HUES64 (cell line): ENCODE results near the gene SPTB.

Experiments
- H3K27ac ChIP-seq: 2 replicates; pipeline ENCODE4 v1.7.0; 2013; ENCODE audit warnings: low read depth, low read length, inconsistent platforms
- H3K27me3 ChIP-seq: 2 replicates; pipeline ENCODE4 v1.6.1; 2013; ENCODE audit warnings: mild to moderate bottlenecking, low read length; ENCODE audit not compliant: insufficient read depth
- H3K36me3 ChIP-seq: 2 replicates; pipeline ENCODE4 v1.6.1; 2013; ENCODE audit warnings: mild to moderate bottlenecking, low read length; ENCODE audit not compliant: insufficient read depth
- H3K4me1 ChIP-seq: 2 replicates; pipeline ENCODE4 v1.6.1; 2013; ENCODE audit warnings: mild to moderate bottlenecking, low read length, moderate library complexity; ENCODE audit not compliant: insufficient read depth
- H3K4me3 ChIP-seq: 2 replicates; pipeline ENCODE4 v1.5.1; 2013; ENCODE audit warnings: mild to moderate bottlenecking, low read length, moderate library complexity
- H3K9ac ChIP-seq: 2 replicates; pipeline ENCODE4 v1.6.1; 2013; ENCODE audit warnings: mild to moderate bottlenecking, low read depth, low read length
- H3K9me3 ChIP-seq: 2 replicates; pipeline ENCODE4 v1.6.1; 2013; ENCODE audit warnings: low read depth, low read length; ENCODE audit not compliant: insufficient read depth
- WGBS: fragments of 150-250, 120-280 bp; methylation state at CpG from one replicate; pipeline ENCODE4 v1.1.7; 2013; ENCODE audit warnings: missing lambda C conversion rate; 5-methylcytosine and 5-hydroxymethylcytosine counted together

Gene SPTB

DNA sequence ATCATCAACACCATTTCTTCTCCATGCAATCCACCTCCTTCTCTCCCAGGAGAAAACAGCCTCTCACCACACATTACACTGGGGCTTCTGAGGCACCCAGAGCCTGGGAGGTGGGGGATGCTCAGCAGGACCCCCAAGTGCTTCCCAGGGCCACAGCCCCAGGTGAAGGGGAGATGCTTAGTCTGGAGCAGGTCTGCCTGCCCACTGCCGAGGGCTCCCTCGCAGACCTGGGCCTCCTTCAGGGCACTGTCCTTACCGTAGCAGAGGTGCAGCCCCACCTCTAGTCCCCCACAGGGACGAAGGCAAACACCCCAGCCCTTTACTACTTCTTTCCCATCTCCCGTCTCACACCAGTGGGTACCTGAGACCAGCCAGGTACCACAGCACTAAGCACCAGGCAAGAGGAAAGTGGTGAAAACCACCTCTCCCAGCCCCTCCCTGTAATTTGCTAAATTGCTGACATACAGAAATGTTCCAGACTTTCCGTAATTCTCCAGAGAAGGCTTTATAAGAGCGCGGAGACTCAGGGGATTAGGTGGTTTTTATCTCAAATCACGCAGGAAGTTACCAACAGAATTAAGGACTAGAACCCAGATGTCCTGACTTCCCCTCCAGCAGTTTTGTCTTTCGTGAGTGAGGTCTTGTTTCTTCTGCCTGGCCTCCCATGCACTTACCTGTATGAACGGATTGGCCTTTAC, 116.5 kb downstream of the SPTB start:
- H3K4me1 ChIP-seq = peaks cover 21% of the 10 kb centered on the region
- H3K27ac ChIP-seq = no peak overlapping the region
- H3K27me3 ChIP-seq = peaks cover 5% of the 10 kb centered on the region; the same call in 1 of the 2 replicates
- H3K9ac ChIP-seq = no peak overlapping the region
- H3K4me3 ChIP-seq = no peak overlapping the region
- WGBS = 88% methylated on average over 11 of the region's 11 CpGs
- no peaks in the 10 kb centered on the region for H3K9me3 ChIP-seq
- no peaks in the 10 kb centered on the region for H3K36me3 ChIP-seq

GRCh38 chr14:64762044-64763034, 117.4 kb downstream of the SPTB start:
- Histone ChIP-seq H3K4me1 (peaks cover 29% of the 10 kb centered on the region), H3K9me3 (no peaks in the 10 kb centered on the region), H3K9ac (no peak overlapping the region), H3K36me3 (no peaks in the 10 kb centered on the region), H3K27me3 (peaks cover 5% of the 10 kb centered on the region; the same call in 1 of the 2 replicates), H3K27ac (no peak overlapping the region), H3K4me3 (no peak overlapping the region)
- WGBS = 73% methylated on average over 19 of the region's 19 CpGs

GRCh38 chr14:64761441-64762043, 118.2 kb downstream of the SPTB start:
- H3K4me3 ChIP-seq = no peak overlapping the region
- H3K9me3 ChIP-seq = no peaks in the 10 kb centered on the region
- H3K4me1 ChIP-seq = peaks cover 27% of the 10 kb centered on the region
- 77% methylated on average over 5 of the region's 5 CpGs for WGBS
- no peak overlapping the region for H3K9ac ChIP-seq
- no peaks in the 10 kb centered on the region for H3K36me3 ChIP-seq
- peaks cover 5% of the 10 kb centered on the region; the same call in 1 of the 2 replicates for H3K27me3 ChIP-seq
- H3K27ac ChIP-seq = no peak overlapping the region

DNA sequence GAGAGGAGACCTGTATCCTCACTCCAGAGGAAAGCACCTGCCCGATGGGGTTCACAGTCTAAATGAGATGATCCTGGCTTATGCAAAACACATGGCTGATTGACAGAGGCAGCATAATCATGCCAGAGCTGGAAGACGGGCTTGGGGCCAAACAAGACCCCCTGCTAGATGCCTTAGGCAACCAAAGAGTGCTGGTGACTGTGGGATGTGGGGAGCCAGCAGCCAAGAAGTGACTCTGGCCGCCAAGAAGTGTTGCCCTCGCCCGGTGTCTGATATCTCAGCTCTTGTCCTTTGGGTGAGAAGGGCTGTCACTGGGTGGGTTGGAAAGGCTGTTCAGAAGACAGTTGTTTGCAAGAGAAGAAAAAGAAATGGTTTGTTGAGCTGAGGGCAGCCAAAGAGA, 118.8 kb downstream of the SPTB start:
- H3K36me3 ChIP-seq = no peaks in the 10 kb centered on the region
- no peak overlapping the region for H3K9ac ChIP-seq
- H3K9me3 ChIP-seq = no peaks in the 10 kb centered on the region
- H3K4me1 ChIP-seq = peaks cover 24% of the 10 kb centered on the region
- H3K27me3 ChIP-seq = peaks cover 5% of the 10 kb centered on the region; the same call in 1 of the 2 replicates
- WGBS = 81% methylated on average over 5 of the region's 5 CpGs
- no peak overlapping the region for H3K27ac ChIP-seq
- H3K4me3 ChIP-seq = no peak overlapping the region

DNA sequence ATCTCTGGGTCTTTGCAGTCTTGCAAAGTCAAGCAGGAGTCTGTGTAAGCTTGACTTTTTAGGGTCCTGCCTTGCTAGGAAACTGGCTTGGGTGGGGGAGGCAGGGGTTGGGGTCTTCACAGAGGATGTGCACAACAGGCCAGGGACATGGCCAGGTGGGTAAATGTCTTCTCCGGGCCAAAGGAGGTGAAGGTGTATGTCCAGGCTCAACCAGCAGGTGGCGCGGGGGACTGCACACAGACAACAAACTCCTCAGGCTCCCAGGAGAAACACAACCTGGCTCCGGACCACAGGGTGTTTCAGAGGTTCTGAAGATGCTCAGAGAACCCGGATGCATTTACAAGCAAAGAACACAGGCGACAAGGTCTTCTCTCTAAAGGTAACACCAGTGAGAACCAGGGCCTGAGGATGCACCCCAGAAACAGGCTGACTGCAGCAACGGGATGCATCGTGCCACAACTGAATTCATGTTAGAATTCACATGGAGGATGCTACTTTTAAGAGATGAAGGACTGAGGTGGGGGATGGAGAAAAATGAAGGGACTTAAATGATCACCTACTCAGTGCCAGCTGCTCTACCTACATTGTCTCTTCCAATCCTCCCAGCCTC, 119.5 kb downstream of the SPTB start:
- Histone ChIP-seq H3K9me3 (no peaks in the 10 kb centered on the region), H3K36me3 (no peaks in the 10 kb centered on the region), H3K9ac (no peak overlapping the region), H3K27ac (no peak overlapping the region), H3K4me3 (no peak overlapping the region), H3K4me1 (peaks cover 24% of the 10 kb centered on the region), H3K27me3 (peaks cover 5% of the 10 kb centered on the region; the same call in 1 of the 2 replicates)
- WGBS = 64% methylated on average over 8 of the region's 8 CpGs

DNA sequence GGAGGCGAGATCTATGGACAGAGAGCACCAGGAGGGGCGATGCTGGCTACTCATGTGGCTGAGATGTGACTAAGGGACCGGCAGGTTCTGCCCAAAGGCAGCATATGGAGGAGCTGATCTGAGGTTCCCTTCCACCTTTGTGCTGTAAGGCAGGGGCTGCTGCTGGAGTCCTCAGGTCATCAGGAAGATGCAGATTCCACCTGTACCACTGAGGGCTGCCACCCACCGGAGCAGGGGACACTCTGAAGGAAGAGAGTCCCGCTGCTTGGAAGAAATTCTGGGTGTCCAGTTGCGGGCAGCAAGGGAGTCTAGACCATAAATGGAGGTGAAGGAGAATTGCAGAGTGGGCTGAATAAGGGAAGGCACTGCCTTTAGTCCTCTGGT, 120.2 kb downstream of the SPTB start:
- Histone ChIP-seq H3K36me3 (no peaks in the 10 kb centered on the region), H3K27me3 (peaks cover 4% of the 10 kb centered on the region; the same call in 1 of the 2 replicates), H3K4me1 (peaks cover 23% of the 10 kb centered on the region), H3K27ac (no peak overlapping the region), H3K9ac (no peak overlapping the region), H3K4me3 (no peak overlapping the region), H3K9me3 (no peaks in the 10 kb centered on the region)
- 95% methylated on average over 6 of the region's 6 CpGs for WGBS

DNA sequence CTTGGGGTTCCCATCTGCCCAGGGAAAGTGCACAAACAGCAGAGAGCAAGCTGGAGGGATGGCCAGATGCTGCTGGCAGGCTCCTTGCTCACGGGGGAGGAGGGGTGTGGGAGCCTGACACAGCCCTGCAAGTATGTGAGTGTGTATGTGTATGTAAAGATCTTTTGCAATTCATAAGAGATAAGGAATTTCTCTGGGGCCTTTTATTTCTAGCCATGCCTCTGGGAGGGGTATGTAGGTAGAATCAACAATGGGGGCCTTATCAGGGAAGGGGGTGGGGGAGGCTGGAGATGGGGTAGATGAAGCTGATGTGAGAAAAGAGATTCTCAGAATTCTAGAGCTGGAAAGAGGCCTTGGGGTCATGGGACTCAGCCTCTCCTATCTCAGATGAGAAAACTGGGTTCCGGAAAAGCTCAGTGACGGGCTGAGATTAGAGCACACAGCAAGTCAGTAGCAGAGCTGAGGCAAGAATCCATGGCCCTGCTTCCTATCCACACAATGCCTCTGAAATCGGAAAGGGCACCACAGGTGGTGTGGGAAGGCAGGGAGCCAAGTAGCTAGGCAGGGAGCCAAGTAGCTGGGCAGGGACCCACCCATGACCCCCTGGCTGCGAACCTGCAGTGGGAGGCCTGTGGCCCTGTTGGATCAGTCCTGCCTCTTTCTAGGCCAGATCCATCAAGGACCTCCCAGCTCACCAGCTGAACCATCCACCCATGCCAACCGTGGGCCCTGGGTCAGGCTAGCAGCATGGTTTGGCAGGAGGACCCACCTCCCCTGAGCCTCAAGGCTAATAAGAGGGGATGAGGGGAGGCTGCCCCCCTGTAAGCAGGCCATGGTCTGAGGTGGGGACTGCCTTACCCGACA, 120.8 kb downstream of the SPTB start:
- Histone ChIP-seq H3K27me3 (no peaks in the 10 kb centered on the region), H3K27ac (no peak overlapping the region), H3K9me3 (no peaks in the 10 kb centered on the region), H3K4me3 (no peak overlapping the region), H3K4me1 (peaks cover 17% of the 10 kb centered on the region), H3K9ac (no peak overlapping the region), H3K36me3 (no peaks in the 10 kb centered on the region)
- WGBS = 80% methylated on average over 7 of the region's 7 CpGs

- H3K27me3 ChIP-seq = no peaks in the 10 kb centered on the region
- no peaks in the 10 kb centered on the region for H3K36me3 ChIP-seq
- H3K9me3 ChIP-seq = no peaks in the 10 kb centered on the region
- H3K4me3 ChIP-seq = no peak overlapping the region
- peaks cover 12% of the 10 kb centered on the region; the same call in 1 of the 2 replicates for H3K4me1 ChIP-seq
- no peak overlapping the region for H3K9ac ChIP-seq
- WGBS = 65% methylated on average over 3 of the region's 3 CpGs
- H3K27ac ChIP-seq = no peak overlapping the region
Observed at GRCh38 chr14:64758025-64758521, 121.6 kb downstream of the SPTB start.

DNA sequence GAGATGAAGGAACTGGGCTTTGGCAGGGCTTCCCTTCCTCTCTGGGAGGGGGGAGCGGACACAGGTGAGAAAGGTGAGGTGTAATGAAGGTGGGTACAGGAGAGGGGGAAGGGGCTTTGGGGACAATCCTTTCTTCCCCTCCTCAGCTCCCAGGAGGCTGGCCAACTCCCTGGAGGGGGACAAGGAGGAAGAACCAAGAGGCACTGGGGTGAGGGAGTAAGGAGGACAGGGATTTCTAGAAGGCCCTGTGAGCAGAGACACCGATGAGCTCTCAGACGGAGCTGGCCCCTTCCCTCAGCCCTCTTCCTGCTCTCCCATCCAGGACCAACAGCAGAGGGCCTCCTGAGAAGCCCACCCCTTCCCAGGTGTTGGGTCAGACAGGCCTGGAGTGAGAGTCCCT, 122.1 kb downstream of the SPTB start:
- Histone ChIP-seq H3K4me1 (peaks cover 12% of the 10 kb centered on the region; the same call in 1 of the 2 replicates), H3K9me3 (no peaks in the 10 kb centered on the region), H3K9ac (no peak overlapping the region), H3K27me3 (no peaks in the 10 kb centered on the region), H3K27ac (no peak overlapping the region), H3K4me3 (no peak overlapping the region), H3K36me3 (no peaks in the 10 kb centered on the region)
- WGBS = 80% methylated on average over 1 of the region's 3 CpGs

- H3K4me3 ChIP-seq = no peak overlapping the region
- 94% methylated on average over 5 of the region's 5 CpGs for WGBS
- H3K4me1 ChIP-seq = peaks cover 12% of the 10 kb centered on the region; the same call in 1 of the 2 replicates
- no peaks in the 10 kb centered on the region for H3K36me3 ChIP-seq
- H3K27ac ChIP-seq = no peak overlapping the region
- H3K9me3 ChIP-seq = no peaks in the 10 kb centered on the region
- H3K27me3 ChIP-seq = no peaks in the 10 kb centered on the region
- no peak overlapping the region for H3K9ac ChIP-seq
Observed at GRCh38 chr14:64756712-64757111, 123.0 kb downstream of the SPTB start.
